Suprapubic skin (tissue), 4 donors: ENCODE data around the gene RHOD. TPM values are rescaled to one million over a fixed set of nuclear protein-coding genes. Genes with fewer than 3 reads are reported as not detected.

Experiments
- DNase-seq, 2 donors: peaks; one replicate each; pipeline ENCODE4 v3.0.0-alpha.2; 2019; ENCODE audit warnings: low spot score in 2 of 2
- H3K27ac ChIP-seq: fragments of 200-600 bp; sonication (generic); one replicate; pipeline ENCODE4 v1.5.1; 2019
- H3K27me3 ChIP-seq: fragments of 200-600 bp; sonication (generic); one replicate; pipeline ENCODE4 v1.5.1; 2019
- H3K36me3 ChIP-seq: fragments of 200-600 bp; sonication (generic); one replicate; pipeline ENCODE4 v1.5.1; 2019
- H3K4me1 ChIP-seq: fragments of 200-600 bp; sonication (generic); one replicate; pipeline ENCODE4 v1.5.1; 2019
- H3K4me3 ChIP-seq: fragments of 200-600 bp; sonication (generic); one replicate; pipeline ENCODE4 v1.5.1; 2019; ENCODE audit warnings: mild to moderate bottlenecking
- H3K9me3 ChIP-seq: fragments of 200-600 bp; sonication (generic); one replicate; pipeline ENCODE4 v1.5.1; 2019
- CTCF ChIP-seq, 2 donors: fragments of 200-600 bp in 1 of 2; fragments of 450-650 bp in 1 of 2; sonication (generic) in 1 of 2; IDR thresholded peaks; one replicate each; pipeline ENCODE4 v1.5.1; 2016 to 2019; ENCODE audit warnings: antibody characterized with exemption in 2 of 2, mild to moderate bottlenecking in 1 of 2, moderate library complexity in 1 of 2
- EP300 ChIP-seq: sonication (generic); formaldehyde crosslinking; IDR thresholded peaks from one replicate; pipeline ENCODE4 v1.6.1; 2017; ENCODE audit warnings: antibody characterized with exemption
- POLR2A ChIP-seq, 2 donors: fragments of 450-650 bp; IDR thresholded peaks; one replicate each; pipeline ENCODE4 v1.6.1; 2017; ENCODE audit warnings: antibody characterized with exemption in 2 of 2, mild to moderate bottlenecking in 2 of 2, moderate library complexity in 2 of 2
- POLR2AphosphoS5 ChIP-seq, 3 donors: sonication (generic); formaldehyde crosslinking; IDR thresholded peaks; one replicate each; pipeline ENCODE4 v1.6.1; 2017; ENCODE audit warnings: antibody characterized with exemption in 3 of 3
- WGBS: methylation state at CpG from one replicate; pipeline ENCODE4 v1.1.5; 2018; 5-methylcytosine and 5-hydroxymethylcytosine counted together
- total RNA-seq, 4 donors: library from RNA; depleted of rRNA; stranded (reverse); fragments of >200 nt; gene quantifications; one replicate each; pipeline ENCODE4 v1.1.0, GENCODE V29; 2016

The RHOD gene
- total RNA-seq, 4 donors from 2014 or later: 25.1 to 95.5 (median 65.9) TPM

DNA sequence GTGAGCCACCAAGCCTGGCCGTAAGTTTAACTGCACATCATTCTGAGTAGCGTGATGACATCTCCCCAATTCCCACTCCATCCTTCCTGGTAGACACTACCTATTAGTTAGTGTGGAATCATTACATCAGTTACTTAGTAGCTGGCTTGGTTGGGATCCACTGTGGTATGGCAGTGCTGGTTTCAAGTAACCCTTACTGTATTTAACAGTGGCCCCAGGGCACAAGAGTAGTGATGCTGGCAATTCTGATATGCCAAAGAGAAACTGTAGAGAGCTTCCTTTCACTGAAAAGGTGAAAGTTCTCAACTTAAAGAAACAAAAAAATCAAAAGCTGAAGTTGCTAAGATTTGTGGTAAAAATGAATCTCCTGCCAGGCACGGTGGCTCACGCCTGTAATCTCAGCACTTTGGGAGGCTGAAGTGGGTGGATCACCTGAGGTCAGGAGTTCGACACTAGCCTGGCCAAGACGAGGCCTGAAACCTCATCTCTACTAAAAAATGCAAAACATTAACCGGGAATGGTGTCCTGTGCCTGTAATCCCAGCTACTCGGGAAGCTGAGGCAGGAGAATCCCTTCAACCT, 27.2 kb downstream of the RHOD start:
- Histone ChIP-seq H3K27me3 (no peaks in the 10 kb centered on the region), H3K36me3 (no peaks in the 10 kb centered on the region), H3K4me3 (no peak overlapping the region), H3K27ac (no peak overlapping the region), H3K9me3 (no peaks in the 10 kb centered on the region), H3K4me1 (peaks cover 22% of the 10 kb centered on the region)
- no peak for DNase-seq
- TF ChIP-seq POLR2AphosphoS5 (IDR thresholded peaks at IDR 0.05) (no peak), POLR2A (IDR thresholded peaks at IDR 0.05) (no peak), CTCF (IDR thresholded peaks at IDR 0.05) (no peak), EP300 (no peak)
- 96% methylated on average over 8 of the region's 8 CpGs for WGBS

- Histone ChIP-seq H3K27me3 (no peaks in the 10 kb centered on the region), H3K36me3 (no peaks in the 10 kb centered on the region), H3K4me3 (no peak overlapping the region), H3K27ac (no peak overlapping the region), H3K4me1 (peaks cover 15% of the 10 kb centered on the region), H3K9me3 (no peaks in the 10 kb centered on the region)
- WGBS: 96% methylated on average over 5 of the region's 5 CpGs
- no peak for TF ChIP-seq POLR2A (IDR thresholded peaks at IDR 0.05)
- TF ChIP-seq EP300: no peak
- no peak for TF ChIP-seq POLR2AphosphoS5 (IDR thresholded peaks at IDR 0.05)
- no peak for TF ChIP-seq CTCF (IDR thresholded peaks at IDR 0.05)
- no peak for DNase-seq
These were observed 29.0 kb downstream of the RHOD start for GRCh38 chr11:67085617-67086016.

- TF ChIP-seq CTCF (IDR thresholded peaks at IDR 0.05): no peak
- TF ChIP-seq POLR2A (IDR thresholded peaks at IDR 0.05): no peak
- no peak for TF ChIP-seq EP300
- no peak for TF ChIP-seq POLR2AphosphoS5 (IDR thresholded peaks at IDR 0.05)
- WGBS: 93% methylated on average over 8 of the region's 8 CpGs
- Histone ChIP-seq H3K4me3 (no peak overlapping the region), H3K27ac (no peak overlapping the region), H3K4me1 (no peaks in the 10 kb centered on the region), H3K9me3 (no peaks in the 10 kb centered on the region), H3K27me3 (peaks cover 3% of the 10 kb centered on the region), H3K36me3 (no peaks in the 10 kb centered on the region)
- no peak for DNase-seq
These were observed 34.1 kb downstream of the RHOD start for GRCh38 chr11:67090717-67091116.

- Histone ChIP-seq H3K27me3 (peaks cover 3% of the 10 kb centered on the region), H3K4me3 (no peak overlapping the region), H3K36me3 (no peaks in the 10 kb centered on the region), H3K4me1 (no peaks in the 10 kb centered on the region), H3K27ac (no peak overlapping the region), H3K9me3 (no peaks in the 10 kb centered on the region)
- no peak for DNase-seq
- no peak for TF ChIP-seq EP300
- no peak for TF ChIP-seq CTCF (IDR thresholded peaks at IDR 0.05)
- TF ChIP-seq POLR2AphosphoS5 (IDR thresholded peaks at IDR 0.05): no peak
- no peak for TF ChIP-seq POLR2A (IDR thresholded peaks at IDR 0.05)
- WGBS: 60% methylated on average over 1 of the region's 1 CpG
These were observed 38.5 kb downstream of the RHOD start for GRCh38 chr11:67095214-67095507.

GRCh38 chr11:67098799-67099429, 42.3 kb downstream of the RHOD start:
- H3K36me3 ChIP-seq: no peaks in the 10 kb centered on the region
- H3K4me3 ChIP-seq: no peak overlapping the region
- H3K27ac ChIP-seq: no peak overlapping the region
- no peaks in the 10 kb centered on the region for H3K4me1 ChIP-seq
- DNase-seq: no peak
- 69% methylated on average over 6 of the region's 6 CpGs for WGBS
- TF ChIP-seq POLR2AphosphoS5 (IDR thresholded peaks at IDR 0.05) (no peak), EP300 (no peak), POLR2A (IDR thresholded peaks at IDR 0.05) (no peak), CTCF (IDR thresholded peaks at IDR 0.05) (no peak)
- H3K9me3 ChIP-seq: no peaks in the 10 kb centered on the region
- H3K27me3 ChIP-seq: no peaks in the 10 kb centered on the region
